ENCODE data around the gene NPAS2. TPM values are rescaled to one million over a fixed set of nuclear protein-coding genes. Genes with fewer than 3 reads are reported as not detected.

Gene NPAS2
- total RNA-seq, 4 donors from 2014 or later: 14.1 to 45.8 (median 28.1) TPM

- 91% methylated on average over 19 of the region's 19 CpGs for WGBS
- intact Hi-C loops (cut with DNase I): loop anchor here (2.0 to 5.0 kb wide), 2 partner anchors 116 to 170 kb away; no protein-coding TSS in a partner anchor
Observed at GRCh38 chr2:101037161-101037755, 217.3 kb downstream of the NPAS2 start.

GRCh38 chr2:101038455-101039255 lies 218.7 kb downstream of the NPAS2 start:
- no peak overlapping the region for H3K27ac ChIP-seq (replicated peaks in 1 of 4)
- no peak for DNase-seq (ENCODE audit: extremely low spot score)
- peaks cover 22 to 75% (median 60%) of the 10 kb centered on the region in 4 donors for H3K36me3 ChIP-seq
- H3K4me1 ChIP-seq: no peaks in the 10 kb centered on the region
- H3K9me3 ChIP-seq: no peaks in the 10 kb centered on the region
- no peaks in the 10 kb centered on the region for H3K27me3 ChIP-seq
- intact Hi-C loops (cut with DNase I): loop anchor here (5.0 kb wide), 1 partner anchor 169 kb away; no protein-coding TSS in a partner anchor
- TF ChIP-seq POLR2AphosphoS5 (IDR thresholded peaks at IDR 0.05) (no peak), CTCF (IDR thresholded peaks at IDR 0.05) (peak; percentile 21 to 49 (median 48))
- 87% methylated on average over 13 of the region's 21 CpGs for WGBS
- no peak overlapping the region for H3K4me3 ChIP-seq

More at GRCh38 chr2:101037161-101037755, 217.3 kb downstream of the NPAS2 start:
- Histone ChIP-seq H3K4me3 (no peak overlapping the region), H3K27ac (replicated peaks in 1 of 4) (no peak overlapping the region), H3K27me3 (no peaks in the 10 kb centered on the region), H3K9me3 (no peaks in the 10 kb centered on the region), H3K4me1 (no peaks in the 10 kb centered on the region), H3K36me3 (peaks cover 26 to 89% (median 74%) of the 10 kb centered on the region in 4 donors)
- no peak for DNase-seq (ENCODE audit: extremely low spot score)
- TF ChIP-seq POLR2AphosphoS5 (IDR thresholded peaks at IDR 0.05): no peak
- TF ChIP-seq EP300 (IDR thresholded peaks at IDR 0.05): no peak
- TF ChIP-seq CTCF (IDR thresholded peaks at IDR 0.05): no peak
- TF ChIP-seq POLR2A (IDR thresholded peaks at IDR 0.05; ENCODE audit: low read depth): no peak

- Histone ChIP-seq H3K36me3 (peaks cover 14 to 61% (median 47%) of the 10 kb centered on the region in 4 donors), H3K9me3 (no peaks in the 10 kb centered on the region), H3K27me3 (no peaks in the 10 kb centered on the region), H3K4me1 (no peaks in the 10 kb centered on the region), H3K4me3 (no peak overlapping the region), H3K27ac (replicated peaks in 1 of 4) (no peak overlapping the region)
- TF ChIP-seq CTCF (IDR thresholded peaks at IDR 0.05): no peak
- TF ChIP-seq POLR2A (IDR thresholded peaks at IDR 0.05; ENCODE audit: low read depth): no peak
- TF ChIP-seq EP300 (IDR thresholded peaks at IDR 0.05): no peak
- no peak for TF ChIP-seq POLR2AphosphoS5 (IDR thresholded peaks at IDR 0.05)
- 81% methylated on average over 13 of the region's 13 CpGs for WGBS
- no peak for DNase-seq (ENCODE audit: extremely low spot score)
- intact Hi-C loops (cut with DNase I): loop anchor here (10.0 kb wide), 1 partner anchor 65 kb away; no protein-coding TSS in a partner anchor
Observed at GRCh38 chr2:101040072-101040471, 220.1 kb downstream of the NPAS2 start.

- TF ChIP-seq POLR2AphosphoS5 (IDR thresholded peaks at IDR 0.05) (no peak), POLR2A (IDR thresholded peaks at IDR 0.05; ENCODE audit: low read depth) (no peak), CTCF (IDR thresholded peaks at IDR 0.05) (no peak), EP300 (IDR thresholded peaks at IDR 0.05) (no peak)
- no peak overlapping the region for H3K27ac ChIP-seq (replicated peaks in 1 of 4)
- no peaks in the 10 kb centered on the region for H3K9me3 ChIP-seq
- whole genome bisulfite sequencing: 91% methylated on average over 5 of the region's 6 CpGs
- no peaks in the 10 kb centered on the region for H3K4me1 ChIP-seq
- intact Hi-C loops (cut with DNase I): loop anchor here (10.0 kb wide), 1 partner anchor 64 kb away; no protein-coding TSS in a partner anchor
- H3K27me3 ChIP-seq: no peaks in the 10 kb centered on the region
- no peak for DNase-seq (ENCODE audit: extremely low spot score)
- peaks cover 14 to 54% (median 40%) of the 10 kb centered on the region in 4 donors for H3K36me3 ChIP-seq
- H3K4me3 ChIP-seq: no peak overlapping the region
Observed at GRCh38 chr2:101040761-101041160, 220.8 kb downstream of the NPAS2 start.

Data from esophagus muscularis mucosa (tissue), 4 donors.